Thyroid gland (tissue), 4 donors: Measurements from ENCODE around the gene PHEX.

Experiments
- CTCF ChIP-seq, 6 experiments: fragments of 200-600 bp in 3 of 6; fragments of 450-650 bp in 3 of 6; sonication (generic) in 3 of 6; IDR thresholded peaks; one replicate each; pipeline ENCODE4 v1.5.1; 2016 to 2019; ENCODE audit warnings: antibody characterized with exemption in 6 of 6, mild to moderate bottlenecking in 2 of 6, inconsistent platforms in 1 of 6, moderate library complexity in 1 of 6
- POLR2A ChIP-seq, 2 donors: fragments of 450-650 bp; IDR thresholded peaks; one replicate each; pipeline ENCODE4 v1.6.1; 2017; ENCODE audit warnings: antibody characterized with exemption in 2 of 2, mild to moderate bottlenecking in 2 of 2, moderate library complexity in 1 of 2

GRCh38 chrX:22125481-22125880 lies 93.4 kb downstream of the PHEX start:
- TF ChIP-seq CTCF (IDR thresholded peaks at IDR 0.05) = no peak
- no peak for TF ChIP-seq POLR2A (IDR thresholded peaks at IDR 0.05)
